Upper lobe of left lung (tissue), 6 donors: ENCODE results near the gene RIMBP3C. TPM values are rescaled to one million over a fixed set of nuclear protein-coding genes. Genes with fewer than 3 reads are reported as not detected.
"Not testable (repeated sequence)": the region's sequence is repeated elsewhere in the genome, so short reads cannot be mapped to it uniquely, and the experiment has no call there.

ENCODE experiments used
- ATAC-seq, 2 donors: fragments of 200-7000 bp; cut with Tn5 transposase; one replicate each; pipeline ENCODE4 v1.9.1; 2022; ENCODE audit warnings: mild to moderate bottlenecking in 2 of 2, moderate library complexity in 2 of 2; ENCODE audit not compliant: low FRiP score in 2 of 2
- DNase-seq, 2 donors: peaks; one replicate each; pipeline ENCODE4 v3.0.0-alpha.2; 2019 to 2020
- H3K27ac ChIP-seq, 4 donors: fragments of 200-600 bp; sonication (generic); one replicate each; pipeline ENCODE4 v1.5.1; 2016 to 2019
- H3K27me3 ChIP-seq, 4 donors: fragments of 200-600 bp; sonication (generic); one replicate each; pipeline ENCODE4 v1.5.1; 2017 to 2019
- H3K36me3 ChIP-seq, 4 donors: fragments of 200-600 bp; sonication (generic); one replicate each; pipeline ENCODE4 v1.5.1; 2016 to 2019
- H3K4me1 ChIP-seq, 4 donors: fragments of 200-600 bp; sonication (generic); one replicate each; pipeline ENCODE4 v1.5.1; 2018 to 2019
- H3K4me3 ChIP-seq, 4 donors: fragments of 200-600 bp; sonication (generic); one replicate each; pipeline ENCODE4 v1.5.1; 2017 to 2019; ENCODE audit warnings: mild to moderate bottlenecking in 2 of 4, moderate library complexity in 1 of 4
- H3K9me3 ChIP-seq, 4 donors: fragments of 200-600 bp; sonication (generic); one replicate each; pipeline ENCODE4 v1.5.1; 2018 to 2019
- WGBS, 2 donors: methylation state at CpG; one replicate each; pipeline ENCODE4 v1.1.5; 2017 to 2018; 5-methylcytosine and 5-hydroxymethylcytosine counted together
- total RNA-seq, 6 donors: library from RNA; depleted of rRNA in 4 of 6; stranded (reverse); fragments of >200 nt in 4 of 6; gene quantifications; one replicate each; pipeline versions ENCODE4 v1.1.0 to v1.2.1, GENCODE V29; 2016 to 2021
- donor health status: DM: no; HTN: no; CAD: no; lungs with moderate emphysema.
- donor health status: DM: no; HTN: yes; CAD: no; lungs with severe emphysema.

Gene RIMBP3C
- total RNA-seq, 6 donors from 2014 or later, result 0.10 to 1.0 (median 0.57) TPM; not detected in 1

- not testable (repeated sequence) for H3K27ac ChIP-seq, H3K4me3 ChIP-seq, H3K4me1 ChIP-seq, H3K27me3 ChIP-seq, H3K9me3 ChIP-seq, DNase-seq, H3K36me3 ChIP-seq
- peak in 1 of 2 donors; percentile 77 for ATAC-seq
- no CpG with 5 or more reads among the region's 17 CpGs for WGBS, 2 donors
These were observed 6.6 kb downstream of the RIMBP3C start for GRCh38 chr22:21544432-21545322.

GRCh38 chr22:21539862-21540261 lies 11.4 kb downstream of the RIMBP3C start:
- H3K4me3 ChIP-seq, H3K27ac ChIP-seq, H3K9me3 ChIP-seq, ATAC-seq, DNase-seq, H3K4me1 ChIP-seq, H3K27me3 ChIP-seq, H3K36me3 ChIP-seq: not testable (repeated sequence)
- WGBS, 2 donors, result no CpG with 5 or more reads among the region's 7 CpGs

- DNase-seq, H3K36me3 ChIP-seq, H3K27ac ChIP-seq, H3K27me3 ChIP-seq, H3K4me3 ChIP-seq, H3K4me1 ChIP-seq, H3K9me3 ChIP-seq: not testable (repeated sequence)
- WGBS, 2 donors, result no CpG with 5 or more reads among the region's 20 CpGs
- ATAC-seq, result peak in 1 of 2 donors; percentile 42
These were observed 18.2 kb downstream of the RIMBP3C start for GRCh38 chr22:21532863-21533648.

- not testable (repeated sequence) for ATAC-seq, H3K4me1 ChIP-seq, H3K27ac ChIP-seq, H3K27me3 ChIP-seq, DNase-seq, H3K36me3 ChIP-seq, H3K4me3 ChIP-seq, H3K9me3 ChIP-seq
- no CpG with 5 or more reads among the region's 5 CpGs for WGBS, 2 donors
These were observed 19.7 kb downstream of the RIMBP3C start for GRCh38 chr22:21531525-21531924.

GRCh38 chr22:21526705-21527500 lies 24.4 kb downstream of the RIMBP3C start:
- H3K27me3 ChIP-seq, ATAC-seq, H3K36me3 ChIP-seq, DNase-seq, H3K27ac ChIP-seq, H3K4me3 ChIP-seq, H3K4me1 ChIP-seq, H3K9me3 ChIP-seq: not testable (repeated sequence)
- no CpG with 5 or more reads among the region's 6 CpGs for WGBS, 2 donors

- peak; percentile 83 to 89 for ATAC-seq
- WGBS, 2 donors, result no CpG with 5 or more reads among the region's 115 CpGs
- DNase-seq, result peak in 1 of 2 donors; percentile 46
- not testable (repeated sequence) for H3K36me3 ChIP-seq, H3K9me3 ChIP-seq, H3K4me1 ChIP-seq, H3K27me3 ChIP-seq, H3K27ac ChIP-seq
- H3K4me3 ChIP-seq, result peak overlapping the region in 1 of 4 donors; percentile 25
These were observed 34.1 kb downstream of the RIMBP3C start for GRCh38 chr22:21516970-21517764.

GRCh38 chr22:21516522-21516921 lies 34.7 kb downstream of the RIMBP3C start:
- not testable (repeated sequence) for H3K9me3 ChIP-seq, H3K27ac ChIP-seq, H3K27me3 ChIP-seq, DNase-seq, ATAC-seq, H3K4me1 ChIP-seq, H3K36me3 ChIP-seq
- H3K4me3 ChIP-seq, result peak overlapping the region in 1 of 4 donors; percentile 25
- WGBS, 2 donors, result no CpG with 5 or more reads among the region's 22 CpGs

GRCh38 chr22:21515234-21515633 lies 36.0 kb downstream of the RIMBP3C start:
- not testable (repeated sequence) for H3K9me3 ChIP-seq, H3K4me3 ChIP-seq, H3K27ac ChIP-seq, H3K36me3 ChIP-seq, ATAC-seq, DNase-seq, H3K4me1 ChIP-seq, H3K27me3 ChIP-seq
- WGBS, 2 donors, result no CpG with 5 or more reads among the region's 9 CpGs

GRCh38 chr22:21514117-21514516 lies 37.1 kb downstream of the RIMBP3C start:
- peak; percentile 69 to 81 for ATAC-seq
- not testable (repeated sequence) for H3K27ac ChIP-seq, H3K9me3 ChIP-seq, H3K36me3 ChIP-seq, DNase-seq, H3K27me3 ChIP-seq, H3K4me1 ChIP-seq, H3K4me3 ChIP-seq
- WGBS, 2 donors, result no CpG with 5 or more reads among the region's 12 CpGs

- not testable (repeated sequence) for H3K27ac ChIP-seq, H3K27me3 ChIP-seq, H3K9me3 ChIP-seq, DNase-seq, H3K36me3 ChIP-seq, H3K4me1 ChIP-seq, H3K4me3 ChIP-seq
- peak; percentile 2 to 7 for ATAC-seq
- WGBS, 2 donors, result 97 to 100% methylated on average over 1 to 5 of the region's 11 CpGs
These were observed 39.2 kb downstream of the RIMBP3C start for GRCh38 chr22:21512022-21512421.

- not testable (repeated sequence) for DNase-seq, H3K27me3 ChIP-seq, ATAC-seq, H3K36me3 ChIP-seq, H3K4me1 ChIP-seq, H3K9me3 ChIP-seq, H3K4me3 ChIP-seq, H3K27ac ChIP-seq
- WGBS, 2 donors, result no CpG with 5 or more reads among the region's 9 CpGs
These were observed 40.9 kb downstream of the RIMBP3C start for GRCh38 chr22:21510397-21510796.
